GM04503 (cell line): Measurements from ENCODE around the gene SLC25A28.
"Not testable (repeated sequence)": the region's sequence is repeated elsewhere in the genome, so short reads cannot be mapped to it uniquely, and the experiment has no call there.

Experiments
- DNase-seq: peaks from one replicate; pipeline ENCODE4 v3.0.0-alpha.2; 2012; ENCODE audit warnings: low read depth

SLC25A28 gene

GRCh38 chr10:99628923-99629624 is 8.8 kb upstream of the SLC25A28 start:
- DNase-seq, result no peak

GRCh38 chr10:99625124-99625523 is 4.9 kb upstream of the SLC25A28 start:
- not testable (repeated sequence) for DNase-seq

- DNase-seq, result no peak
These were observed 3.7 kb upstream of the SLC25A28 start for GRCh38 chr10:99623919-99624318.

GRCh38 chr10:99621454-99622251 is 1.4 kb upstream of the SLC25A28 start:
- peak; percentile 55 for DNase-seq

GRCh38 chr10:99620711-99621453 is 643 bp upstream of the SLC25A28 start:
- DNase-seq, result peak; percentile 68

GRCh38 chr10:99619090-99619800 is 994 bp downstream of the SLC25A28 start:
- no peak for DNase-seq

GRCh38 chr10:99617696-99618095 is 2.5 kb downstream of the SLC25A28 start:
- no peak for DNase-seq

GRCh38 chr10:99615426-99615825 is 4.8 kb downstream of the SLC25A28 start:
- DNase-seq, result no peak

- DNase-seq, result no peak
These were observed 7.9 kb downstream of the SLC25A28 start for GRCh38 chr10:99612167-99612831.

GRCh38 chr10:99611326-99611725 is 8.9 kb downstream of the SLC25A28 start:
- DNase-seq, result no peak

GRCh38 chr10:99610221-99610620 is 10.0 kb downstream of the SLC25A28 start:
- no peak for DNase-seq

- no peak for DNase-seq
These were observed 11.1 kb downstream of the SLC25A28 start for GRCh38 chr10:99609186-99609585.

- no peak for DNase-seq
These were observed 14.9 kb downstream of the SLC25A28 start for GRCh38 chr10:99605351-99605750.

- no peak for DNase-seq
These were observed 15.4 kb downstream of the SLC25A28 start for GRCh38 chr10:99604862-99605261.

GRCh38 chr10:99598781-99599509 is 21.3 kb downstream of the SLC25A28 start:
- no peak for DNase-seq

GRCh38 chr10:99598011-99598410 is 22.2 kb downstream of the SLC25A28 start:
- DNase-seq, result no peak

GRCh38 chr10:99596708-99597107 is 23.5 kb downstream of the SLC25A28 start:
- not testable (repeated sequence) for DNase-seq

- DNase-seq, result no peak
These were observed 24.3 kb downstream of the SLC25A28 start for GRCh38 chr10:99595770-99596465.

GRCh38 chr10:99595236-99595635 is 25.0 kb downstream of the SLC25A28 start:
- no peak for DNase-seq

GRCh38 chr10:99593312-99593711 is 26.9 kb downstream of the SLC25A28 start:
- no peak for DNase-seq
